K562 (cell line): ENCODE measurements around the gene GPR180. TPM values are rescaled to one million over a fixed set of nuclear protein-coding genes. Genes with fewer than 3 reads are reported as not detected.

ENCODE experiments used
- ATAC-seq: fragments of 200-7000 bp; cut with Tn5 transposase; 3 replicates; pipeline ENCODE4 v1.9.1; 2020; ENCODE audit warnings: moderate library complexity
- BruUV-seq: library from RNA; stranded (reverse); fragments of 400-500 nt; replicated peaks from 2 replicates; lab custom pipeline; 2021; lab: Mats Ljungman, UMichigan
- CTCF ChIA-PET: fragments of 300-600 bp; formaldehyde crosslinking; extraction: SDS; loops from one replicate; lab custom pipeline; 2021; ENCODE audit warnings: low intra/inter-chr PET ratio; lab: Yijun Ruan, JAX
- POLR2A ChIA-PET: fragments of 300-600, 350-650 bp; sonication (Branson Sonifier 250); formaldehyde crosslinking; extraction: SDS; loops from one replicate; lab custom pipeline; 2021; ENCODE audit warnings: antibody characterized with exemption, inconsistent platforms; lab: Yijun Ruan, JAX
- DNase-seq, 4 experiments: peaks; one replicate each; pipeline versions ENCODE4 v3.0.0 to v3.0.0-alpha.2; 2011 to 2018; ENCODE audit warnings: low spot score in 3 of 4, mixed read lengths in 3 of 4; ENCODE audit errors: extremely low read depth in 1 of 4
- FAIRE-seq: peaks from 2 replicates; lab custom pipeline; 2011; peaks lifted over from hg19 to GRCh38; lab: Jason Lieb, UNC
- H2AFZ ChIP-seq: 2 replicates; pipeline ENCODE4 v1.6.0; 2011; ENCODE audit warnings: low read depth, low read length, control low read depth, inconsistent platforms
- H3K27ac ChIP-seq: fragments of 200-600 bp; 3 replicates; pipeline ENCODE4 v1.8.0; 2011; ENCODE audit warnings: low read depth, mild to moderate bottlenecking, control low read depth, inconsistent platforms, low read length, moderate library complexity, mixed read lengths; ENCODE audit errors: extremely low read depth
- H3K27me3 ChIP-seq, 2 experiments: fragments of 300-600 bp in 1 of 2; 2 replicates in 1 of 2; 3 replicates in 1 of 2; pipeline versions ENCODE4 v1.6.0 to v1.8.0; 2011; ENCODE audit warnings: inconsistent platforms in 2 of 2, low read length in 2 of 2, mild to moderate bottlenecking in 1 of 2, mixed read lengths in 1 of 2, moderate library complexity in 1 of 2; ENCODE audit not compliant: control insufficient read depth in 2 of 2, insufficient read depth in 2 of 2
- H3K36me3 ChIP-seq: fragments of 300-600 bp; 3 replicates; pipeline ENCODE4 v1.8.0; 2011; ENCODE audit warnings: mild to moderate bottlenecking, low read length, inconsistent platforms; ENCODE audit not compliant: control insufficient read depth, insufficient read depth
- H3K4me1 ChIP-seq, 2 experiments: fragments of 200-600 bp in 1 of 2; replicated peaks in 1 of 2; 2 replicates in 1 of 2; 3 replicates in 1 of 2; pipeline versions ENCODE4 v1.5.1 to v1.8.0; 2011; ENCODE audit warnings: inconsistent platforms in 2 of 2, low read length in 2 of 2, mild to moderate bottlenecking in 1 of 2, mixed read lengths in 1 of 2, moderate library complexity in 1 of 2; ENCODE audit not compliant: control insufficient read depth in 2 of 2, insufficient read depth in 2 of 2
- H3K4me2 ChIP-seq: 2 replicates; pipeline ENCODE4 v1.6.1; 2011; ENCODE audit warnings: low read length, control low read depth, inconsistent platforms, mixed read lengths; ENCODE audit not compliant: insufficient read depth
- H3K4me3 ChIP-seq: fragments of 200-600 bp; sonication (generic), shearing (Covaris generic); 2 replicates; pipeline ENCODE4 v1.5.1; 2016; ENCODE audit warnings: control low read depth, inconsistent platforms
- H3K79me2 ChIP-seq: fragments of 200-600 bp; 3 replicates; pipeline ENCODE4 v1.8.0; 2011; ENCODE audit warnings: low read length, inconsistent platforms; ENCODE audit not compliant: control insufficient read depth, insufficient read depth
- H3K9ac ChIP-seq, 2 experiments: 2 replicates each; pipeline versions ENCODE4 v1.6.0 to v1.6.1; 2011; ENCODE audit warnings: low read depth in 2 of 2, low read length in 2 of 2, control low read depth in 1 of 2, inconsistent platforms in 1 of 2, mild to moderate bottlenecking in 1 of 2, mixed read lengths in 1 of 2; ENCODE audit not compliant: insufficient read depth in 1 of 2
- H3K9me1 ChIP-seq: one replicate; pipeline ENCODE4 v1.6.0; 2011; ENCODE audit warnings: inconsistent platforms, mild to moderate bottlenecking, low read length, moderate library complexity; ENCODE audit not compliant: control insufficient read depth, insufficient read depth
- H3K9me3 ChIP-seq: replicated peaks from 2 replicates; pipeline ENCODE4 v1.5.1; 2011; ENCODE audit warnings: low read depth, low read length, inconsistent platforms; ENCODE audit not compliant: control insufficient read depth, insufficient read depth
- H4K20me1 ChIP-seq: replicated peaks from 2 replicates; pipeline ENCODE4 v1.6.1; 2011; ENCODE audit warnings: low read length, inconsistent platforms, mixed read lengths; ENCODE audit not compliant: control insufficient read depth, insufficient read depth
- HNRNPL ChIP-seq: fragments of 200-400 bp; formaldehyde crosslinking; IDR thresholded peaks from 2 replicates; pipeline ENCODE4 v1.6.1; 2017; ENCODE audit warnings: low read depth, mild to moderate bottlenecking, low read length
- POLR2A ChIP-seq: fragments of 450-650 bp; conservative IDR thresholded peaks from 2 replicates; pipeline ENCODE4 v1.6.1; 2016
- POU5F1 ChIP-seq: fragments of 150-350 bp; IDR thresholded peaks from 2 replicates; pipeline ENCODE4 v1.6.1; 2014; ENCODE audit warnings: borderline replicate concordance, low read length, low read depth, mild to moderate bottlenecking; ENCODE audit not compliant: partially characterized antibody
- RNF2 ChIP-seq: sonication (generic); IDR thresholded peaks from 2 replicates; pipeline ENCODE4 v1.6.1; 2016
- TAF1 ChIP-seq: IDR thresholded peaks from 2 replicates; pipeline ENCODE4 v1.6.1; 2011; ENCODE audit warnings: mild to moderate bottlenecking, low read length, moderate library complexity; ENCODE audit not compliant: insufficient read depth, control insufficient read depth, severe bottlenecking; ENCODE audit errors: extremely low read depth
- ZNF77 ChIP-seq: fragments of 250-450 bp; sonication (Bioruptor Pico); IDR thresholded peaks from 2 replicates; pipeline ENCODE4 v1.5.0; 2020
- WGBS: fragments of 100-300 bp; shearing (Covaris generic); methylation state at CpG from one replicate; pipeline ENCODE4 v1.1.6; 2016; ENCODE audit warnings: low coverage, mixed read lengths; ENCODE audit not compliant: insufficient coverage; ENCODE audit errors: missing lambda C conversion rate; 5-methylcytosine and 5-hydroxymethylcytosine counted together
- in situ Hi-C: fragments of 300-500 bp; cut with MboI; formaldehyde crosslinking; loops from 4 replicates; pipeline ENCODE4 v1.15.0; 2018; ENCODE audit warnings: inconsistent platforms, mixed read lengths
- intact Hi-C: fragments of 100-400 bp; cut with micrococcal nuclease; formaldehyde crosslinking; loops from 2 replicates; pipeline ENCODE4 v1.14.2; 2022
- polyA plus RNA-seq, 8 experiments: library from polyadenylated mRNA; depleted of rRNA in 4 of 8; stranded (reverse) in 5 of 8; unstranded in 3 of 8; fragments of >200 nt; fragmentation: Nextera tagmentation in 2 of 8; fragmentation: Illumina TruSeq in 1 of 8; extraction: Ambion mirVana in 2 of 8; extraction: Trizol in 1 of 8; gene quantifications; 2 replicates each; pipeline versions ENCODE4 v1.2.1 to v1.2.3, GENCODE V29; 2011 to 2014; ENCODE audit warnings: inconsistent platforms in 1 of 8, missing spikeins in 1 of 8
- total RNA-seq, 7 experiments: library from RNA; depleted of rRNA in 6 of 7; stranded (reverse); fragments of >200 nt in 6 of 7; fragmentation: Illumina TruSeq in 2 of 7; extraction: Trizol in 2 of 7; gene quantifications; 2 replicates each; pipeline versions ENCODE4 v1.2.1 to v1.2.3, GENCODE V29; 2011 to 2021; ENCODE audit warnings: low replicate concordance in 1 of 7
- TF ChIP-seq, protein P1 (sequence below): fragments of 450-650 bp; IDR thresholded peaks from 2 replicates; pipeline ENCODE4 v1.6.1; 2018; ENCODE audit warnings: mild to moderate bottlenecking, low read depth; ENCODE audit not compliant: partially characterized antibody
- TF ChIP-seq, protein P2 (sequence below): IDR thresholded peaks from 2 replicates; pipeline ENCODE4 v1.6.1; 2016; ENCODE audit warnings: missing genetic modification characterization, missing compliant biosample characterization
- TF ChIP-seq, protein P3 (sequence below): fragments of 450-650 bp; IDR thresholded peaks from 2 replicates; pipeline ENCODE4 v1.6.1; 2018; ENCODE audit not compliant: partially characterized antibody
- TF ChIP-seq, protein P4 (sequence below): sonication (generic); formaldehyde crosslinking; IDR thresholded peaks from 2 replicates; pipeline ENCODE4 v1.8.0; 2023; ENCODE audit warnings: missing genetic modification reagents, mild to moderate bottlenecking, borderline replicate concordance

GPR180 gene
- total and polyA plus RNA-seq, 9 of the 15 experiments (the other 6 are each of a cell fraction or from before 2014, with no cell fraction given) = 0.77 to 4.1 (median 1.8) TPM

DNA sequence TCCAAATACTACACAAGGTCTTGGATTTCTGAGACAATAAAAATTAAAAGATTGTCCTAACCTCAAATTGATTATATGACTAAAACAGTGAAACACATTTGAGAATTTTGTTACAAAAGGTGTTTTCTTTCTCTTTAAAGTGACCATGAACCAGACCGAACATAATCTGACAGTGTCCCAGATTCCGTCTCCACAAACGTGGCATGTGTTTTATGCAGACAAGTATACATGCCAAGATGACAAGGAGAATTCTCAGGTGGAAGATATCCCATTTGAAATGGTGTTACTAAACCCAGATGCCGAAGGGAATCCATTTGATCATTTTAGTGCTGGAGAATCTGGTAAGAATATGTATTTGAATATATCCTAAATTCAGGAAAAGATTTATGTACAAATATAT is 10.4 kb downstream of the GPR180 start:
- Histone ChIP-seq H3K4me2 (no peak overlapping the region), H3K79me2 (no peaks in the 10 kb centered on the region), H3K9me1 (no peaks in the 10 kb centered on the region), H3K36me3 (peaks cover 17% of the 10 kb centered on the region), H2AFZ (no peak overlapping the region), H3K27me3 (no peaks in the 10 kb centered on the region), H3K4me1 (no peaks in the 10 kb centered on the region; a peak in 1 of 5 replicates), H3K4me3 (no peak overlapping the region), H4K20me1 (no peaks in the 10 kb centered on the region), H3K9me3 (no peaks in the 10 kb centered on the region), H3K9ac (no peak overlapping the region), H3K27ac (no peak overlapping the region)
- no TSS peak for BruUV-seq
- 93% methylated on average over 4 of the region's 4 CpGs for WGBS
- ATAC-seq (no peak), FAIRE-seq (no peak), DNase-seq (no peak)
- ChIA-PET CTCF (no interaction called here), POLR2A (no interaction called here)
- in situ Hi-C loops (loop anchor here (5.0 kb wide), 1 partner anchor 175 kb away; no protein-coding TSS in a partner anchor), intact Hi-C loops (no loop called here)
- no peak for TF ChIP-seq POLR2A
- TF ChIP-seq, protein P1, sequence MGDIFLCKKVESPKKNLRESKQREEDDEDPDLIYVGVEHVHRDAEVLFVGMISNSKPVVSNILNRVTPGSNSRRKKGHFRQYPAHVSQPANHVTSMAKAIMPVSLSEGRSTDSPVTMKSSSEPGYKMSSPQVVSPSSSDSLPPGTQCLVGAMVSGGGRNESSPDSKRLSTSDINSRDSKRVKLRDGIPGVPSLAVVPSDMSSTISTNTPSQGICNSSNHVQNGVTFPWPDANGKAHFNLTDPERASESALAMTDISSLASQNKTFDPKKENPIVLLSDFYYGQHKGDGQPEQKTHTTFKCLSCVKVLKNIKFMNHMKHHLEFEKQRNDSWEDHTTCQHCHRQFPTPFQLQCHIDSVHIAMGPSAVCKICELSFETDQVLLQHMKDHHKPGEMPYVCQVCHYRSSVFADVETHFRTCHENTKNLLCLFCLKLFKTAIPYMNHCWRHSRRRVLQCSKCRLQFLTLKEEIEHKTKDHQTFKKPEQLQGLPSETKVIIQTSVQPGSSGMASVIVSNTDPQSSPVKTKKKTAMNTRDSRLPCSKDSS = no peak
- no peak for TF ChIP-seq TAF1
- TF ChIP-seq, protein P2, sequence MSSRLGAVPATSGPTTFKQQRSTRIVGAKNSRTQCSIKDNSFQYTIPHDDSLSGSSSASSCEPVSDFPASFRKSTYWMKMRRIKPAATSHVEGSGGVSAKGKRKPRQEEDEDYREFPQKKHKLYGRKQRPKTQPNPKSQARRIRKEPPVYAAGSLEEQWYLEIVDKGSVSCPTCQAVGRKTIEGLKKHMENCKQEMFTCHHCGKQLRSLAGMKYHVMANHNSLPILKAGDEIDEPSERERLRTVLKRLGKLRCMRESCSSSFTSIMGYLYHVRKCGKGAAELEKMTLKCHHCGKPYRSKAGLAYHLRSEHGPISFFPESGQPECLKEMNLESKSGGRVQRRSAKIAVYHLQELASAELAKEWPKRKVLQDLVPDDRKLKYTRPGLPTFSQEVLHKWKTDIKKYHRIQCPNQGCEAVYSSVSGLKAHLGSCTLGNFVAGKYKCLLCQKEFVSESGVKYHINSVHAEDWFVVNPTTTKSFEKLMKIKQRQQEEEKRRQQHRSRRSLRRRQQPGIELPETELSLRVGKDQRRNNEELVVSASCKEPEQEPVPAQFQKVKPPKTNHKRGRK (tag) = no peak
- no peak for TF ChIP-seq HNRNPL
- no peak for TF ChIP-seq RNF2
- TF ChIP-seq, protein P3, sequence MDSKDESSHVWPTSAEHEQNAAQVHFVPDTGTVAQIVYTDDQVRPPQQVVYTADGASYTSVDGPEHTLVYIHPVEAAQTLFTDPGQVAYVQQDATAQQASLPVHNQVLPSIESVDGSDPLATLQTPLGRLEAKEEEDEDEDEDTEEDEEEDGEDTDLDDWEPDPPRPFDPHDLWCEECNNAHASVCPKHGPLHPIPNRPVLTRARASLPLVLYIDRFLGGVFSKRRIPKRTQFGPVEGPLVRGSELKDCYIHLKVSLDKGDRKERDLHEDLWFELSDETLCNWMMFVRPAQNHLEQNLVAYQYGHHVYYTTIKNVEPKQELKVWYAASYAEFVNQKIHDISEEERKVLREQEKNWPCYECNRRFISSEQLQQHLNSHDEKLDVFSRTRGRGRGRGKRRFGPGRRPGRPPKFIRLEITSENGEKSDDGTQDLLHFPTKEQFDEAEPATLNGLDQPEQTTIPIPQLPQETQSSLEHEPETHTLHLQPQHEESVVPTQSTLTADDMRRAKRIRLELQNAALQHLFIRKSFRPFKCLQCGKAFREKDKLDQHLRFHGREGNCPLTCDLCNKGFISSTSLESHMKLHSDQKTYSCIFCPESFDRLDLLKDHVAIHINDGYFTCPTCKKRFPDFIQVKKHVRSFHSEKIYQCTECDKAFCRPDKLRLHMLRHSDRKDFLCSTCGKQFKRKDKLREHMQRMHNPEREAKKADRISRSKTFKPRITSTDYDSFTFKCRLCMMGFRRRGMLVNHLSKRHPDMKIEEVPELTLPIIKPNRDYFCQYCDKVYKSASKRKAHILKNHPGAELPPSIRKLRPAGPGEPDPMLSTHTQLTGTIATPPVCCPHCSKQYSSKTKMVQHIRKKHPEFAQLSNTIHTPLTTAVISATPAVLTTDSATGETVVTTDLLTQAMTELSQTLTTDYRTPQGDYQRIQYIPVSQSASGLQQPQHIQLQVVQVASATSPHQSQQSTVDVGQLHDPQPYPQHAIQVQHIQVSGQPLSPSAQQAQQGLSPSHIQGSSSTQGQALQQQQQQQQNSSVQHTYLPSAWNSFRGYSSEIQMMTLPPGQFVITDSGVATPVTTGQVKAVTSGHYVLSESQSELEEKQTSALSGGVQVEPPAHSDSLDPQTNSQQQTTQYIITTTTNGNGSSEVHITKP = no peak
- no peak for TF ChIP-seq POU5F1
- TF ChIP-seq, protein P4, sequence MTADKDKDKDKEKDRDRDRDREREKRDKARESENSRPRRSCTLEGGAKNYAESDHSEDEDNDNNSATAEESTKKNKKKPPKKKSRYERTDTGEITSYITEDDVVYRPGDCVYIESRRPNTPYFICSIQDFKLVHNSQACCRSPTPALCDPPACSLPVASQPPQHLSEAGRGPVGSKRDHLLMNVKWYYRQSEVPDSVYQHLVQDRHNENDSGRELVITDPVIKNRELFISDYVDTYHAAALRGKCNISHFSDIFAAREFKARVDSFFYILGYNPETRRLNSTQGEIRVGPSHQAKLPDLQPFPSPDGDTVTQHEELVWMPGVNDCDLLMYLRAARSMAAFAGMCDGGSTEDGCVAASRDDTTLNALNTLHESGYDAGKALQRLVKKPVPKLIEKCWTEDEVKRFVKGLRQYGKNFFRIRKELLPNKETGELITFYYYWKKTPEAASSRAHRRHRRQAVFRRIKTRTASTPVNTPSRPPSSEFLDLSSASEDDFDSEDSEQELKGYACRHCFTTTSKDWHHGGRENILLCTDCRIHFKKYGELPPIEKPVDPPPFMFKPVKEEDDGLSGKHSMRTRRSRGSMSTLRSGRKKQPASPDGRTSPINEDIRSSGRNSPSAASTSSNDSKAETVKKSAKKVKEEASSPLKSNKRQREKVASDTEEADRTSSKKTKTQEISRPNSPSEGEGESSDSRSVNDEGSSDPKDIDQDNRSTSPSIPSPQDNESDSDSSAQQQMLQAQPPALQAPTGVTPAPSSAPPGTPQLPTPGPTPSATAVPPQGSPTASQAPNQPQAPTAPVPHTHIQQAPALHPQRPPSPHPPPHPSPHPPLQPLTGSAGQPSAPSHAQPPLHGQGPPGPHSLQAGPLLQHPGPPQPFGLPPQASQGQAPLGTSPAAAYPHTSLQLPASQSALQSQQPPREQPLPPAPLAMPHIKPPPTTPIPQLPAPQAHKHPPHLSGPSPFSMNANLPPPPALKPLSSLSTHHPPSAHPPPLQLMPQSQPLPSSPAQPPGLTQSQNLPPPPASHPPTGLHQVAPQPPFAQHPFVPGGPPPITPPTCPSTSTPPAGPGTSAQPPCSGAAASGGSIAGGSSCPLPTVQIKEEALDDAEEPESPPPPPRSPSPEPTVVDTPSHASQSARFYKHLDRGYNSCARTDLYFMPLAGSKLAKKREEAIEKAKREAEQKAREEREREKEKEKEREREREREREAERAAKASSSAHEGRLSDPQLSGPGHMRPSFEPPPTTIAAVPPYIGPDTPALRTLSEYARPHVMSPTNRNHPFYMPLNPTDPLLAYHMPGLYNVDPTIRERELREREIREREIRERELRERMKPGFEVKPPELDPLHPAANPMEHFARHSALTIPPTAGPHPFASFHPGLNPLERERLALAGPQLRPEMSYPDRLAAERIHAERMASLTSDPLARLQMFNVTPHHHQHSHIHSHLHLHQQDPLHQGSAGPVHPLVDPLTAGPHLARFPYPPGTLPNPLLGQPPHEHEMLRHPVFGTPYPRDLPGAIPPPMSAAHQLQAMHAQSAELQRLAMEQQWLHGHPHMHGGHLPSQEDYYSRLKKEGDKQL (CRISPR knock-in tag) = no peak
- no peak for TF ChIP-seq ZNF77
